H9 (cell line): ENCODE measurements around the gene PCDH17. TPM values are rescaled to one million over a fixed set of nuclear protein-coding genes. Genes with fewer than 3 reads are reported as not detected.

Source experiments
- DNase-seq: peaks from one replicate; pipeline ENCODE4 v3.0.0-alpha.2; 2017
- H2AFZ ChIP-seq: one replicate; pipeline ENCODE4 v1.6.1; 2013; ENCODE audit warnings: mild to moderate bottlenecking, low read length, control low read depth, moderate library complexity
- H2AK5ac ChIP-seq: 2 replicates; pipeline ENCODE4 v1.6.1; 2013; ENCODE audit warnings: low read length, control low read depth, mixed read lengths; ENCODE audit not compliant: insufficient read length
- H2BK120ac ChIP-seq: one replicate; pipeline ENCODE4 v1.6.1; 2013; ENCODE audit warnings: low read depth, mild to moderate bottlenecking, low read length, control low read depth, inconsistent platforms; ENCODE audit not compliant: poor library complexity, severe bottlenecking
- H2BK12ac ChIP-seq: 2 replicates; pipeline ENCODE4 v1.6.1; 2013; ENCODE audit warnings: low read length, control low read depth, mixed read lengths, low read depth; ENCODE audit not compliant: insufficient read length
- H2BK15ac ChIP-seq: 2 replicates; pipeline ENCODE4 v1.6.1; 2013; ENCODE audit warnings: low read depth, low read length, control low read depth
- H2BK20ac ChIP-seq: one replicate; pipeline ENCODE4 v1.6.1; 2013; ENCODE audit warnings: low read depth, mild to moderate bottlenecking, low read length, control low read depth, inconsistent platforms; ENCODE audit not compliant: poor library complexity, severe bottlenecking
- H2BK5ac ChIP-seq: 2 replicates; pipeline ENCODE4 v1.6.1; 2013; ENCODE audit warnings: low read length, control low read depth, mixed read lengths; ENCODE audit not compliant: insufficient read length
- H3K14ac ChIP-seq: 2 replicates; pipeline ENCODE4 v1.6.1; 2013; ENCODE audit warnings: low read length, control low read depth; ENCODE audit not compliant: insufficient read depth
- H3K18ac ChIP-seq: 2 replicates; pipeline ENCODE4 v1.6.1; 2013; ENCODE audit warnings: low read depth, mild to moderate bottlenecking, mixed read lengths, low read length, control low read depth; ENCODE audit not compliant: insufficient read length
- H3K23ac ChIP-seq: 2 replicates; pipeline ENCODE4 v1.6.1; 2013; ENCODE audit warnings: low read length, control low read depth, mixed read lengths, low read depth; ENCODE audit not compliant: insufficient read length
- H3K23me2 ChIP-seq: 2 replicates; pipeline ENCODE4 v1.6.1; 2013; ENCODE audit warnings: low read depth, mild to moderate bottlenecking, mixed read lengths, low read length, control low read depth; ENCODE audit not compliant: insufficient read length, poor library complexity, severe bottlenecking
- H3K27ac ChIP-seq: 2 replicates; pipeline ENCODE4 v1.5.1; 2013; ENCODE audit warnings: low read length, control low read depth, mixed read lengths, low read depth; ENCODE audit not compliant: insufficient read length
- H3K27me3 ChIP-seq: 2 replicates; pipeline ENCODE4 v1.6.1; 2013; ENCODE audit warnings: low read length, control low read depth, inconsistent platforms; ENCODE audit not compliant: insufficient read depth
- H3K4ac ChIP-seq: 2 replicates; pipeline ENCODE4 v1.6.1; 2013; ENCODE audit warnings: low read depth, mild to moderate bottlenecking, control low read depth, inconsistent platforms, low read length, moderate library complexity
- H3K4me1 ChIP-seq: 2 replicates; pipeline ENCODE4 v1.6.1; 2013; ENCODE audit warnings: low read length, control low read depth, inconsistent platforms; ENCODE audit not compliant: insufficient read depth
- H3K4me2 ChIP-seq: 2 replicates; pipeline ENCODE4 v1.6.1; 2013; ENCODE audit warnings: low read length, control low read depth, mixed read lengths; ENCODE audit not compliant: insufficient read length, insufficient read depth
- H3K56ac ChIP-seq: 2 replicates; pipeline ENCODE4 v1.6.1; 2013; ENCODE audit warnings: low read depth, mild to moderate bottlenecking, mixed read lengths, low read length, control low read depth; ENCODE audit not compliant: insufficient read length
- H3K79me1 ChIP-seq: 2 replicates; pipeline ENCODE4 v1.6.1; 2013; ENCODE audit warnings: low read depth, mild to moderate bottlenecking, moderate library complexity, low read length, control low read depth, inconsistent platforms; ENCODE audit not compliant: insufficient read depth, poor library complexity, severe bottlenecking
- H3K79me2 ChIP-seq: 2 replicates; pipeline ENCODE4 v1.6.1; 2013; ENCODE audit warnings: low read length, control low read depth, inconsistent platforms; ENCODE audit not compliant: insufficient read depth
- H3K9ac ChIP-seq: 2 replicates; pipeline ENCODE4 v1.6.1; 2013; ENCODE audit warnings: low read length, control low read depth, mixed read lengths; ENCODE audit not compliant: insufficient read length; ENCODE audit errors: extremely low read depth
- H3K9me3 ChIP-seq: one replicate; pipeline ENCODE4 v1.6.1; 2013; ENCODE audit warnings: low read depth, low read length, inconsistent platforms; ENCODE audit not compliant: control insufficient read depth
- H3T11ph ChIP-seq: one replicate; pipeline ENCODE4 v1.6.1; 2013; ENCODE audit warnings: mild to moderate bottlenecking, low read length, control low read depth, inconsistent platforms
- H4K20me1 ChIP-seq: one replicate; pipeline ENCODE4 v1.6.1; 2013; ENCODE audit not compliant: control insufficient read depth, insufficient read length, insufficient read depth
- H4K5ac ChIP-seq: 2 replicates; pipeline ENCODE4 v1.6.1; 2013; ENCODE audit warnings: low read depth, mild to moderate bottlenecking, mixed read lengths, low read length, control low read depth; ENCODE audit not compliant: insufficient read length
- H4K8ac ChIP-seq: replicated peaks from 2 replicates; pipeline ENCODE4 v1.6.1; 2013; ENCODE audit warnings: low read length, control low read depth, mixed read lengths, low read depth; ENCODE audit not compliant: insufficient read length
- H4K91ac ChIP-seq: 2 replicates; pipeline ENCODE4 v1.6.1; 2013; ENCODE audit warnings: low read depth, mild to moderate bottlenecking, moderate library complexity, mixed read lengths, low read length, control low read depth; ENCODE audit not compliant: insufficient read length
- H3K27ac Mint-ChIP-seq, 3 experiments: 2 replicates in 2 of 3; 3 replicates in 1 of 3; pipeline ENCODE4 v1.8.0; 2020 to 2021; ENCODE audit warnings: mixed read lengths in 3 of 3, mild to moderate bottlenecking in 1 of 3, moderate library complexity in 1 of 3
- H3K27me3 Mint-ChIP-seq: 2 replicates; pipeline ENCODE4 v1.8.0; 2021; ENCODE audit warnings: low read depth, mild to moderate bottlenecking, moderate library complexity, mixed read lengths
- H3K36me3 Mint-ChIP-seq, 3 experiments: 2 replicates in 2 of 3; 3 replicates in 1 of 3; pipeline ENCODE4 v1.8.0; 2020 to 2021; ENCODE audit warnings: low read depth in 3 of 3, mixed read lengths in 3 of 3; ENCODE audit not compliant: insufficient read depth in 1 of 3
- H3K4me1 Mint-ChIP-seq, 2 experiments: 2 replicates each; pipeline ENCODE4 v1.8.0; 2020; ENCODE audit warnings: mixed read lengths in 2 of 2
- H3K4me3 Mint-ChIP-seq, 2 experiments: 2 replicates in 1 of 2; 3 replicates in 1 of 2; pipeline ENCODE4 v1.8.0; 2020 to 2021; ENCODE audit warnings: mild to moderate bottlenecking in 2 of 2, mixed read lengths in 2 of 2, moderate library complexity in 1 of 2
- H3K9me3 Mint-ChIP-seq, 2 experiments: 2 replicates in 1 of 2; 3 replicates in 1 of 2; pipeline ENCODE4 v1.8.0; 2020; ENCODE audit warnings: mild to moderate bottlenecking in 2 of 2, mixed read lengths in 2 of 2, moderate library complexity in 1 of 2
- WGBS: extraction: QIAGEN DNeasy Blood & Tissue Kit; methylation state at CpG from one replicate; pipeline ENCODE4 v1.1.7; 2013; ENCODE audit warnings: missing lambda C conversion rate, low lambda C conversion rate, mixed read lengths; ENCODE audit not compliant: insufficient read length; ENCODE audit errors: extremely low coverage; 5-methylcytosine and 5-hydroxymethylcytosine counted together
- total RNA-seq: library from RNA; stranded (reverse); gene quantifications from 2 replicates; pipeline ENCODE4 v1.2.1, GENCODE V29; 2021
- TF ChIP-seq, protein P1 (sequence below): fragments of 200-600 bp; sonication (generic); conservative IDR thresholded peaks from 3 replicates; pipeline ENCODE4 v1.8.0; 2021; ENCODE audit warnings: antibody characterized with exemption, mild to moderate bottlenecking

The PCDH17 gene
- total RNA-seq, 1 experiment from 2014 or later = 0.52 TPM

DNA sequence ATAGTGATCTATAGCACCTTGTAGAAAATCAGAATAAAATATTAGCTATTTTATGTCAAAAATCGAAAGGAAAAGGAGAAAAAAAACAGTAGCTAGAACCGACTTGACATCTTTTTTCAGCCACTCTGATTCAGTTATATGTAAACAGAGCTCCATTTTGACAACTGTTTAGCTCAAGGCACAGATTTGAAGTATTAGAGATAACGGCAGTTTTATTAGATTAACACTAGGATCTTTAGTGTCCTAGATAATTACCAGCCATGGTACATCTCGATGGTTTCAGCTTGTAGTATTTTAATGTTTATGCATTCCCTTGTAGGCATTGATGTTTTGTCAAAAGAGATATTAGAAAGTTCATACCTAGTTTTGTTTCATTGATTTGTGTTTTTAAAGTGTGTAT, 67.3 kb downstream of the PCDH17 start:
- TF ChIP-seq, protein P1, sequence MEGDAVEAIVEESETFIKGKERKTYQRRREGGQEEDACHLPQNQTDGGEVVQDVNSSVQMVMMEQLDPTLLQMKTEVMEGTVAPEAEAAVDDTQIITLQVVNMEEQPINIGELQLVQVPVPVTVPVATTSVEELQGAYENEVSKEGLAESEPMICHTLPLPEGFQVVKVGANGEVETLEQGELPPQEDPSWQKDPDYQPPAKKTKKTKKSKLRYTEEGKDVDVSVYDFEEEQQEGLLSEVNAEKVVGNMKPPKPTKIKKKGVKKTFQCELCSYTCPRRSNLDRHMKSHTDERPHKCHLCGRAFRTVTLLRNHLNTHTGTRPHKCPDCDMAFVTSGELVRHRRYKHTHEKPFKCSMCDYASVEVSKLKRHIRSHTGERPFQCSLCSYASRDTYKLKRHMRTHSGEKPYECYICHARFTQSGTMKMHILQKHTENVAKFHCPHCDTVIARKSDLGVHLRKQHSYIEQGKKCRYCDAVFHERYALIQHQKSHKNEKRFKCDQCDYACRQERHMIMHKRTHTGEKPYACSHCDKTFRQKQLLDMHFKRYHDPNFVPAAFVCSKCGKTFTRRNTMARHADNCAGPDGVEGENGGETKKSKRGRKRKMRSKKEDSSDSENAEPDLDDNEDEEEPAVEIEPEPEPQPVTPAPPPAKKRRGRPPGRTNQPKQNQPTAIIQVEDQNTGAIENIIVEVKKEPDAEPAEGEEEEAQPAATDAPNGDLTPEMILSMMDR = no peak
- Mint-ChIP-seq H3K9me3 (no peaks in the 10 kb centered on the region), H3K4me3 (no peak overlapping the region), H3K36me3 (no peaks in the 10 kb centered on the region), H3K4me1 (peaks cover 2 to 7% of the 10 kb centered on the region in 2 experiments; a peak in 2 of 4 replicates), H3K27me3 (peaks cover 3% of the 10 kb centered on the region), H3K27ac (no peak overlapping the region)
- WGBS = no CpG with 5 or more reads among the region's 4 CpGs
- Histone ChIP-seq H2BK15ac (no peak overlapping the region), H3K27ac (no peak overlapping the region), H2AK5ac (no peak overlapping the region), H4K5ac (no peak overlapping the region), H3K4ac (no peak overlapping the region), H2BK20ac (no peak overlapping the region), H4K91ac (no peak overlapping the region), H3K79me1 (no peaks in the 10 kb centered on the region), H2BK12ac (no peak overlapping the region), H2BK120ac (no peak overlapping the region), H2BK5ac (no peak overlapping the region), H4K8ac (no peak overlapping the region), H3K23ac (no peak overlapping the region), H3K9ac (no peak overlapping the region), H3K14ac (no peak overlapping the region), H3T11ph (no peak overlapping the region), H3K79me2 (no peaks in the 10 kb centered on the region), H3K4me2 (no peak overlapping the region), H3K4me1 (no peaks in the 10 kb centered on the region), H3K18ac (no peak overlapping the region), H2AFZ (no peak overlapping the region), H4K20me1 (no peaks in the 10 kb centered on the region), H3K27me3 (no peaks in the 10 kb centered on the region), H3K9me3 (no peaks in the 10 kb centered on the region), H3K23me2 (no peaks in the 10 kb centered on the region), H3K56ac (no peak overlapping the region)
- no peak for DNase-seq
